Panc1 (cell line): Measurements from ENCODE around the gene KDM4B. TPM values are rescaled to one million over a fixed set of nuclear protein-coding genes. Genes with fewer than 3 reads are reported as not detected.

Experiments used
- ATAC-seq: fragments of 200-7000 bp; cut with Tn5 transposase; 2 replicates; pipeline ENCODE4 v1.9.1; 2020; ENCODE audit warnings: mild to moderate bottlenecking, moderate library complexity
- BruUV-seq: library from RNA; stranded (reverse); fragments of 400-500 nt; replicated peaks from 2 replicates; lab custom pipeline; 2021; lab: Mats Ljungman, UMichigan
- CTCF ChIA-PET: fragments of 300-600 bp; sonication (Branson Sonifier 250); formaldehyde crosslinking; loops from one replicate; lab custom pipeline; 2022; ENCODE audit warnings: antibody characterized with exemption; lab: Charles Lee
- POLR2A ChIA-PET: fragments of 300-600 bp; sonication (Branson Sonifier 250); formaldehyde crosslinking; loops from one replicate; lab custom pipeline; 2022; ENCODE audit warnings: antibody characterized with exemption; lab: Charles Lee
- DNase-seq: peaks from one replicate; pipeline ENCODE4 v3.0.0-alpha.2; 2010; ENCODE audit warnings: low read depth, low spot score
- H3K27ac ChIP-seq: 2 replicates; pipeline ENCODE4 v1.5.1; 2011; ENCODE audit warnings: mild to moderate bottlenecking, low read length, inconsistent platforms
- H3K27me3 ChIP-seq: fragments of 200-500 bp; sonication (Bioruptor generic); 2 replicates; pipeline ENCODE4 v1.6.0; 2014; ENCODE audit warnings: low read length, inconsistent platforms; ENCODE audit not compliant: control insufficient read depth, insufficient read depth
- H3K36me3 ChIP-seq: fragments of 200-500 bp; sonication (Bioruptor generic); 2 replicates; pipeline ENCODE4 v1.5.1; 2014; ENCODE audit warnings: inconsistent platforms, mild to moderate bottlenecking, low read length, moderate library complexity; ENCODE audit not compliant: control insufficient read depth, insufficient read depth
- H3K4me1 ChIP-seq: 2 replicates; pipeline ENCODE4 v1.5.1; 2011; ENCODE audit warnings: inconsistent platforms, mild to moderate bottlenecking, low read length, moderate library complexity; ENCODE audit not compliant: control insufficient read depth, insufficient read depth
- H3K4me3 ChIP-seq, 2 experiments: 2 replicates each; pipeline ENCODE4 v1.5.1; 2011 to 2012; ENCODE audit warnings: low read depth in 2 of 2, low read length in 2 of 2, mild to moderate bottlenecking in 2 of 2, inconsistent platforms in 1 of 2, moderate library complexity in 1 of 2
- H3K9me3 ChIP-seq: fragments of 200-500 bp; sonication (Bioruptor generic); 2 replicates; pipeline ENCODE4 v1.5.1; 2014; ENCODE audit warnings: low read depth, mild to moderate bottlenecking, inconsistent platforms, low read length, moderate library complexity; ENCODE audit not compliant: control insufficient read depth, insufficient read depth
- CTCF ChIP-seq: fragments of 450-650 bp; IDR thresholded peaks from 2 replicates; pipeline ENCODE4 v1.5.1; 2017; ENCODE audit warnings: mild to moderate bottlenecking
- POLR2AphosphoS5 ChIP-seq: IDR thresholded peaks from 2 replicates; pipeline ENCODE4 v1.6.1; 2012; ENCODE audit warnings: mild to moderate bottlenecking, low read depth, low read length, moderate library complexity
- REST ChIP-seq, 2 experiments: IDR thresholded peaks; 2 replicates each; pipeline ENCODE4 v1.6.1; 2011 to 2012; ENCODE audit warnings: low read depth in 2 of 2, control low read depth in 1 of 2, low read length in 1 of 2, mild to moderate bottlenecking in 1 of 2, moderate library complexity in 1 of 2; ENCODE audit not compliant: insufficient read depth in 1 of 2
- SIN3A ChIP-seq: IDR thresholded peaks from 2 replicates; pipeline ENCODE4 v1.6.1; 2012; ENCODE audit warnings: low read depth, mild to moderate bottlenecking, low read length, moderate library complexity, borderline replicate concordance; ENCODE audit not compliant: insufficient read depth
- TCF7L2 ChIP-seq: IDR thresholded peaks from 2 replicates; pipeline ENCODE4 v1.6.1; 2011; ENCODE audit warnings: mild to moderate bottlenecking, low read depth, low read length, inconsistent platforms
- in situ Hi-C: cut with HindIII; loops from 2 replicates; pipeline ENCODE4 v1.10.0; 2016; ENCODE audit warnings: low sequenced_read_pairs, low pct_unique_long_range_greater_than_20kb
- intact Hi-C: fragments of 100-400 bp; cut with micrococcal nuclease; formaldehyde crosslinking; loops from one replicate; pipeline ENCODE4 v1.10.0; 2022; ENCODE audit not compliant: unreplicated experiment
- total RNA-seq: library from RNA; stranded (reverse); gene quantifications from one replicate; pipeline ENCODE4 v1.2.1, GENCODE V29; 2021; ENCODE audit not compliant: unreplicated experiment

Gene KDM4B
- total RNA-seq, 1 experiment from 2014 or later: 18.4 TPM

GRCh38 chr19:5095568-5095850 is 126.6 kb downstream of the KDM4B start:
- ATAC-seq: no peak
- CTCF ChIA-PET: no interaction called here
- in situ Hi-C loops: no loop called here

GRCh38 chr19:5096536-5096935 is 127.6 kb downstream of the KDM4B start:
- no TSS peak for BruUV-seq
- intact Hi-C loops (no loop called here), in situ Hi-C loops (no loop called here)
- ChIA-PET CTCF (no interaction called here), POLR2A (no interaction called here)
- no peak for TF ChIP-seq CTCF
- TF ChIP-seq REST (IDR thresholded peaks at IDR 0.05; ENCODE audit: insufficient read depth in 1 of 2, low read depth in 2 of 2, low read length in 1 of 2): no peak
- no peak for TF ChIP-seq POLR2AphosphoS5
- Histone ChIP-seq H3K27ac (no peak overlapping the region), H3K4me1 (no peaks in the 10 kb centered on the region), H3K9me3 (no peaks in the 10 kb centered on the region), H3K27me3 (no peaks in the 10 kb centered on the region), H3K36me3 (no peaks in the 10 kb centered on the region), H3K4me3 (no peak overlapping the region)
- ATAC-seq: no peak
- DNase-seq: no peak

More at GRCh38 chr19:5095568-5095850, 126.6 kb downstream of the KDM4B start:
- BruUV-seq: no TSS peak
- Histone ChIP-seq H3K27ac (no peak overlapping the region), H3K4me3 (no peak overlapping the region), H3K9me3 (no peaks in the 10 kb centered on the region), H3K27me3 (no peaks in the 10 kb centered on the region), H3K36me3 (no peaks in the 10 kb centered on the region), H3K4me1 (no peaks in the 10 kb centered on the region)
- POLR2A ChIA-PET: no interaction called here
- no peak for DNase-seq
- no peak for TF ChIP-seq TCF7L2
- TF ChIP-seq CTCF: no peak
- TF ChIP-seq SIN3A: no peak
- no peak for TF ChIP-seq REST (IDR thresholded peaks at IDR 0.05; ENCODE audit: insufficient read depth in 1 of 2, low read depth in 2 of 2, low read length in 1 of 2)
- no peak for TF ChIP-seq POLR2AphosphoS5
- intact Hi-C loops: no loop called here
